NCI-H1694 (cell line): Measurements from ENCODE around the gene DVL3.
A peak's percentile ranks its signal among the peaks of the same experiment; 100 is the strongest.
"Not testable (repeated sequence)": the region's sequence is repeated elsewhere in the genome, so short reads cannot be mapped to it uniquely, and the experiment has no call there.

ENCODE experiments used
- DNase-seq: peaks from one replicate; lab custom pipeline; 2025; lab: John Stamatoyannopoulos, UW

Gene DVL3

GRCh38 chr3:184154885-184155643 is at the start of gene DVL3:
Gene DVL3, plus strand, starts transcription at chr3:184155377. Its CDS starts 259 bp downstream, at chr3:184155636.
- DNase-seq = peak; percentile 21

- no peak for DNase-seq
Observed at GRCh38 chr3:184110316-184110725, 44.9 kb upstream of the DVL3 start.

- no peak for DNase-seq
Observed at GRCh38 chr3:184116017-184116416, 39.2 kb upstream of the DVL3 start.

- no peak for DNase-seq
Observed at GRCh38 chr3:184117636-184118035, 37.5 kb upstream of the DVL3 start.

GRCh38 chr3:184121031-184121430 is 34.1 kb upstream of the DVL3 start:
- DNase-seq = not testable (repeated sequence)

- no peak for DNase-seq
Observed at GRCh38 chr3:184126006-184126405, 29.2 kb upstream of the DVL3 start.

GRCh38 chr3:184129012-184129411 is 26.2 kb upstream of the DVL3 start:
- DNase-seq = peak; percentile 27

GRCh38 chr3:184132945-184133344 is 22.2 kb upstream of the DVL3 start:
- DNase-seq = no peak

- DNase-seq = peak; percentile 83
Observed at GRCh38 chr3:184133840-184134745, 21.1 kb upstream of the DVL3 start.

- no peak for DNase-seq
Observed at GRCh38 chr3:184134746-184135148, 20.4 kb upstream of the DVL3 start.

GRCh38 chr3:184135149-184135910 is 19.8 kb upstream of the DVL3 start, which contains the start of gene EIF2B5:
Gene EIF2B5, plus strand, starts transcription at chr3:184135358. Its CDS starts 28 bp downstream, at chr3:184135386.
- peak; percentile 97 for DNase-seq

- DNase-seq = no peak
Observed at GRCh38 chr3:184135911-184136260, 19.3 kb upstream of the DVL3 start.

- no peak for DNase-seq
Observed at GRCh38 chr3:184140436-184140835, 14.7 kb upstream of the DVL3 start.

- no peak for DNase-seq
Observed at GRCh38 chr3:184142199-184142598, 13.0 kb upstream of the DVL3 start.

- no peak for DNase-seq
Observed at GRCh38 chr3:184143327-184143726, 11.8 kb upstream of the DVL3 start.

- DNase-seq = no peak
Observed at GRCh38 chr3:184144505-184144904, 10.7 kb upstream of the DVL3 start.

GRCh38 chr3:184145111-184145524 is 10.1 kb upstream of the DVL3 start:
- peak; percentile 88 for DNase-seq

GRCh38 chr3:184145751-184146270 is 9.4 kb upstream of the DVL3 start:
- no peak for DNase-seq

- no peak for DNase-seq
Observed at GRCh38 chr3:184148076-184148475, 7.1 kb upstream of the DVL3 start.

- no peak for DNase-seq
Observed at GRCh38 chr3:184149123-184149522, 6.1 kb upstream of the DVL3 start.

GRCh38 chr3:184149770-184150169 is 5.4 kb upstream of the DVL3 start:
- DNase-seq = not testable (repeated sequence)
